OCI-LY3 (cell line): ENCODE measurements around the gene RPS21.

Source experiments
- H2AFZ ChIP-seq: fragments of 200-600, 300-600 bp; shearing (Covaris generic); 2 replicates; pipeline ENCODE4 v1.6.0; 2014; ENCODE audit warnings: antibody characterized with exemption, low read depth, low read length
- H3K27ac ChIP-seq: fragments of 200-600, 300-600 bp; sonication (generic); 2 replicates; pipeline ENCODE4 v1.5.1; 2014; ENCODE audit warnings: mild to moderate bottlenecking, low read length, moderate library complexity, mixed read lengths
- H3K27me3 ChIP-seq: fragments of 200-600, 300-600 bp; sonication (generic); 2 replicates; pipeline ENCODE4 v1.6.1; 2014; ENCODE audit warnings: low read depth, low read length, mixed read lengths
- H3K36me3 ChIP-seq: fragments of 200-600, 300-600 bp; sonication (generic); replicated peaks from 2 replicates; pipeline ENCODE3; 2014; ENCODE audit warnings: low read depth, low read length, mixed read lengths
- H3K4me1 ChIP-seq: fragments of 300-600, 200-600 bp; sonication (generic); 2 replicates; pipeline ENCODE4 v1.6.1; 2014; ENCODE audit warnings: low read length, mixed read lengths
- H3K4me2 ChIP-seq: fragments of 200-600, 300-600 bp; sonication (generic); 2 replicates; pipeline ENCODE4 v1.6.1; 2014; ENCODE audit warnings: low read length, mixed read lengths
- H3K4me3 ChIP-seq: fragments of 300-600, 200-600 bp; sonication (generic); 2 replicates; pipeline ENCODE4 v1.5.1; 2014; ENCODE audit warnings: antibody characterized with exemption, mild to moderate bottlenecking, low read length, moderate library complexity
- H3K79me2 ChIP-seq: fragments of 300-600, 200-600 bp; shearing (Covaris generic); 2 replicates; pipeline ENCODE4 v1.6.1; 2014; ENCODE audit warnings: mild to moderate bottlenecking, low read length, mixed read lengths
- H3K9ac ChIP-seq: fragments of 300-600, 200-600 bp; shearing (Covaris generic); 2 replicates; pipeline ENCODE4 v1.6.0; 2014; ENCODE audit warnings: mild to moderate bottlenecking, low read length, moderate library complexity
- H3K9me3 ChIP-seq: fragments of 200-600, 300-600 bp; shearing (Covaris generic); 2 replicates; pipeline ENCODE4 v1.6.1; 2014; ENCODE audit warnings: low read length, mixed read lengths; ENCODE audit not compliant: insufficient read depth
- H4K20me1 ChIP-seq: fragments of 200-600, 300-600 bp; sonication (generic); 2 replicates; pipeline ENCODE4 v1.6.1; 2016; ENCODE audit warnings: low read length, mixed read lengths; ENCODE audit not compliant: insufficient read depth
- EZH2phosphoT487 ChIP-seq: fragments of 200-600 bp; shearing (Covaris generic); IDR thresholded peaks from 2 replicates; pipeline ENCODE4 v1.6.1; 2018; ENCODE audit warnings: antibody characterized with exemption, mixed run types, low read depth
- TF ChIP-seq, protein P1 (sequence below): fragments of 200-600, 300-600 bp; sonication (generic); IDR thresholded peaks from 2 replicates; pipeline ENCODE4 v1.5.1; 2014; ENCODE audit warnings: antibody characterized with exemption, low read length, low read depth

RPS21 gene

DNA sequence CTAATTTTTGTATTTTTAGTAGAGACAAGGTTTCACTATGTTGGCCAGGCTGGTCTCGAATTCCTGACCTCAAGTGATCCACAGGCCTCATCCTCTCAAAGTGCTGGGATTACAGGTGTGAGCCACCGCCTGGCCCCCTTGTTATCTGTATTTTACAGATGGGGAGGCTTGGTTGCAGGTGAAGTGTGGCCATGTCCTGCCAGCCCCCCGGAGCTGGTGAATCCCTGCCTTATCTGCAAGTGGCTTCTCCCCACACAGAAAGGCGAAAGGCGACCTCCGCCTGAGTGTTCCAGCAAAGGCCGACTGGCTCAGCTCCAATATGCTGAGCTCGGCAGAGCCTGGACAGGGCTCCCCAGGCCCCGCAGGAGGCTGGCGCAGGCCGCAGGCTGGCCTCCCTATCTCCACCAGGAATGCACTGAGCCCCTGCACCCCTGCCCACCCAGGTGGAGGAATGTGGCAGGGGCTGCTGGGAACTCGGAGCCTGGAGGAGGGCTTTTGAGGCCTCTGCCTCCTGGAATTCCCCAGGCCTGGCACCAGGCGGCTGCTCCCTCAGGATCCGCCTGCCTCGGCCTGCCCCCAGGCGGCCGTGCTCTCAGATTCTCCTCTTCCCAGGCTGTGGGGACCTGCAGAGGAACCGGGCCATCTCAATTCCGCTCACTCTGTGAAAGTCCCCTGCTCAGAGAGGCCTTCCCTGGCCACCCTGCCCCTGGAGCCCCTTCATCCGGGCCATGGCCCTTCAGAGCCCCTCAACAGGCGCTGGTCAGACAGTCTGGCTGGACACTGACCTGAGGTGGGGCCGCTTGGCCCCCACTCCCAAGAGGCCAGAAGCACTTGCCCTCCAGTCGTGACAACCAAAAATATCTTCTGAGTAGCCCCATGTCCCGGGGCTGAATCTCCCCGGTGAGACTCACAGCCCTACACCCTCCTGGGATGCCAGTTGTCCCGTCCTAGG lies 10.5 kb upstream of the RPS21 start:
- Histone ChIP-seq H3K79me2 (no peaks in the 10 kb centered on the region), H3K4me1 (no peaks in the 10 kb centered on the region), H2AFZ (no peak overlapping the region), H3K27me3 (no peaks in the 10 kb centered on the region), H3K36me3 (no peaks in the 10 kb centered on the region), H3K4me3 (no peak overlapping the region), H3K4me2 (no peak overlapping the region), H4K20me1 (no peaks in the 10 kb centered on the region), H3K27ac (no peak overlapping the region), H3K9me3 (no peaks in the 10 kb centered on the region), H3K9ac (no peak overlapping the region)
- no peak for TF ChIP-seq EZH2phosphoT487
- TF ChIP-seq, protein P1, sequence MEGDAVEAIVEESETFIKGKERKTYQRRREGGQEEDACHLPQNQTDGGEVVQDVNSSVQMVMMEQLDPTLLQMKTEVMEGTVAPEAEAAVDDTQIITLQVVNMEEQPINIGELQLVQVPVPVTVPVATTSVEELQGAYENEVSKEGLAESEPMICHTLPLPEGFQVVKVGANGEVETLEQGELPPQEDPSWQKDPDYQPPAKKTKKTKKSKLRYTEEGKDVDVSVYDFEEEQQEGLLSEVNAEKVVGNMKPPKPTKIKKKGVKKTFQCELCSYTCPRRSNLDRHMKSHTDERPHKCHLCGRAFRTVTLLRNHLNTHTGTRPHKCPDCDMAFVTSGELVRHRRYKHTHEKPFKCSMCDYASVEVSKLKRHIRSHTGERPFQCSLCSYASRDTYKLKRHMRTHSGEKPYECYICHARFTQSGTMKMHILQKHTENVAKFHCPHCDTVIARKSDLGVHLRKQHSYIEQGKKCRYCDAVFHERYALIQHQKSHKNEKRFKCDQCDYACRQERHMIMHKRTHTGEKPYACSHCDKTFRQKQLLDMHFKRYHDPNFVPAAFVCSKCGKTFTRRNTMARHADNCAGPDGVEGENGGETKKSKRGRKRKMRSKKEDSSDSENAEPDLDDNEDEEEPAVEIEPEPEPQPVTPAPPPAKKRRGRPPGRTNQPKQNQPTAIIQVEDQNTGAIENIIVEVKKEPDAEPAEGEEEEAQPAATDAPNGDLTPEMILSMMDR = no peak

DNA sequence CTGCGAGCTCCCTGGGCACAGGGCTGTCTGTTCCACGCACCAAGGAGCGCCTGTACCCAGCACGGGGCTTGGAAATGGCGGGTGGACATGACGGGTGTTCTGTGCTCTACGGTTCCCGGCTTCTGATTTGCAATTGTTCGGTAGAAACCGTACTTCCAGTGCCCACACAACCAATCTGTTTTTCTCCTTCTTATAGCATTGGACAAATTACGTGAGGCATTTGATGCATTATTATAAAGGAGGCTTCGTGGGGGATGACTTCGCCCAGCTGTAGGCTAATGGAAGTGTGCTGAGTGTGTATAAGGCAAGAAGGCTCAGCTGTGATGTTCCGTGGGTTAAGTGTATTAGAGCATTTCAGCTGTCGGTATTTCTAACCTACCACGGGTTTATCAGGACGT lies 9.8 kb upstream of the RPS21 start:
- Histone ChIP-seq H3K79me2 (no peaks in the 10 kb centered on the region), H3K4me2 (no peak overlapping the region), H3K4me3 (no peak overlapping the region), H3K27me3 (no peaks in the 10 kb centered on the region), H3K27ac (no peak overlapping the region), H2AFZ (no peak overlapping the region), H3K4me1 (no peaks in the 10 kb centered on the region), H4K20me1 (no peaks in the 10 kb centered on the region), H3K9ac (no peak overlapping the region), H3K9me3 (no peaks in the 10 kb centered on the region), H3K36me3 (peaks cover 6% of the 10 kb centered on the region)
- TF ChIP-seq, protein P1 = no peak
- no peak for TF ChIP-seq EZH2phosphoT487

DNA sequence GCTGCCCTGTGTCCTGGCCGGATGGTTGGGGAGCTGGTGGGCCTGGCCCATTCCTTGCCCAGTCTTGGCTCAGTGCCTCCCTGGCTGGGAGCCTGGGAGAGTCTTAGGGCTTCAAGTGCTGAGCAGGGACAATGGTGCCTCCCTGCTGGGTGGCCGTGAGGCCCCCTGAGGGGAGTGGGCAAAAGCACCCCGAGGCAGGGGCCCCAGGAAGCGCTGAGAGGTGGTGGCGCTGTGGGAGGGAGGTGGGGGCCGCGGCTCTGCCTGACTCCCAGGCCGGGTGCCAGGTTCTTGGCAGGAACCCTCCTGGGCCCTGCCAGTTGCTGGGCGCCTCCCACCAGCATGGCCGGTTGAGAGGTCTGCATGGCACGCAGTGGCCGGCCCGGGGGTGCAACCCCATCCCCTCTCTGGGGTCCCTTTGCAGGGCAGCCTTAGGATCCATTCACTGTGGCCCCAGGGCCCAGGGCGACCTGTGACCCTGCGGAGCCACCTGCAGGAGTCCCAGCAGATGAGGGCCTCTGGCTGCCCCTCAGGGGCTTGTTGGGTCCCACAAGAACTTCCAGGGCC lies 9.2 kb upstream of the RPS21 start:
- Histone ChIP-seq H3K4me3 (no peak overlapping the region), H3K27me3 (no peaks in the 10 kb centered on the region), H3K79me2 (no peaks in the 10 kb centered on the region), H3K36me3 (peaks cover 10% of the 10 kb centered on the region), H4K20me1 (no peaks in the 10 kb centered on the region), H3K9ac (no peak overlapping the region), H2AFZ (no peak overlapping the region), H3K27ac (no peak overlapping the region), H3K9me3 (no peaks in the 10 kb centered on the region), H3K4me2 (no peak overlapping the region), H3K4me1 (no peaks in the 10 kb centered on the region)
- no peak for TF ChIP-seq EZH2phosphoT487
- TF ChIP-seq, protein P1 = no peak

DNA sequence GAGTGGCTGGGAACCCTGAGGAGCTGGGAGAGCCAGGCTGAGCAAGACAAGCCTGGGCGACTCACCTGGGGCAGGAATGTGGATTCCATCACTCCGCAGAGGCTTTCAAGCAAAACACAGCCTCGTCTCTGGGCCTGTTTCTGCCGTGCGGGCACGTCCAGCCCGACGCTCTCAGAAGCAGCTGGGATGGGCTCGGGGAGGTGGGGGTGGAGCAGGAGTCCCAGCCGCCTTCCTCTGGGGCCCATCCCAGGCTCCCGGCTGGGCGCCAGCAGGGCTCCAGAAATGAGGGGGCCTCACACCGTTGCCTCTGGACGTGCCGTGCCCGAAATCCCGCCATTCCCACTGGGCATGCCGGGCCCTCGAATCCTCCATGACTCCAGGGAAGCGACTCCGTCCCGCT lies 8.7 kb upstream of the RPS21 start:
- Histone ChIP-seq H2AFZ (no peak overlapping the region), H3K79me2 (no peaks in the 10 kb centered on the region), H3K9me3 (no peaks in the 10 kb centered on the region), H3K27me3 (no peaks in the 10 kb centered on the region), H3K27ac (no peak overlapping the region), H3K4me3 (no peak overlapping the region), H3K4me1 (no peaks in the 10 kb centered on the region), H3K4me2 (no peak overlapping the region), H3K9ac (no peak overlapping the region), H4K20me1 (no peaks in the 10 kb centered on the region), H3K36me3 (peaks cover 10% of the 10 kb centered on the region)
- TF ChIP-seq, protein P1 = no peak
- no peak for TF ChIP-seq EZH2phosphoT487
